A549 (cell line): ENCODE results near the gene RPL18. TPM values are rescaled to one million over a fixed set of nuclear protein-coding genes. Genes with fewer than 3 reads are reported as not detected.
A peak's percentile ranks its signal among the peaks of the same experiment; 100 is the strongest.

Experiments
- ATAC-seq, 2 experiments: fragments of 200-7000 bp in 1 of 2; fragments of >200 bp in 1 of 2; cut with Nextera tagmentation in 1 of 2; cut with Tn5 transposase in 1 of 2; 3 replicates each; pipeline versions ENCODE4 v1.8.0 to v1.9.1; 2018 to 2020; ENCODE audit warnings: mild to moderate bottlenecking in 1 of 2, moderate library complexity in 1 of 2
- CTCF ChIA-PET: fragments of 300-600 bp; sonication (Branson Sonifier 250); formaldehyde crosslinking; extraction: SDS; loops from one replicate; lab custom pipeline; 2021; ENCODE audit warnings: antibody characterized with exemption, inconsistent platforms; lab: Yijun Ruan, JAX
- POLR2A ChIA-PET: fragments of 350-600 bp; formaldehyde crosslinking; extraction: SDS; loops from one replicate; lab custom pipeline; 2021; ENCODE audit warnings: antibody characterized with exemption, inconsistent platforms; lab: Yijun Ruan, JAX
- DNase-seq, 2 experiments: peaks; one replicate each; pipeline versions ENCODE4 v3.0.0 to v3.0.0-alpha.2; 2011 to 2016; ENCODE audit warnings: low read depth in 1 of 2, low spot score in 1 of 2
- FAIRE-seq: peaks from 2 replicates; lab custom pipeline; 2011; peaks lifted over from hg19 to GRCh38; lab: Jason Lieb, UNC
- H3K27ac ChIP-seq, 2 experiments: fragments of >200 bp; sonication (Bioruptor Twin); formaldehyde crosslinking; 3 replicates each; pipeline ENCODE4 v1.5.1; 2016 to 2017
- H3K4me1 ChIP-seq: fragments of >200 bp; sonication (Bioruptor Twin); formaldehyde crosslinking; 3 replicates; pipeline ENCODE4 v1.6.1; 2016
- H3K4me2 ChIP-seq: fragments of >200 bp; sonication (Bioruptor Twin); formaldehyde crosslinking; 3 replicates; pipeline ENCODE4 v1.6.1; 2016
- H3K4me3 ChIP-seq: fragments of >200 bp; sonication (Bioruptor Twin); formaldehyde crosslinking; 3 replicates; pipeline ENCODE4 v1.5.1; 2016
- H3K9me3 ChIP-seq: fragments of >200 bp; sonication (Bioruptor Twin); formaldehyde crosslinking; 3 replicates; pipeline ENCODE4 v1.6.1; 2016
- BHLHE40 ChIP-seq: IDR thresholded peaks from 2 replicates; pipeline ENCODE4 v1.6.1; 2012; ENCODE audit warnings: low read depth, low read length, inconsistent platforms
- CBX2 ChIP-seq: fragments of 200-600 bp; sonication (generic); IDR thresholded peaks from 2 replicates; pipeline ENCODE4 v1.6.1; 2016; ENCODE audit warnings: low read depth, mild to moderate bottlenecking, borderline replicate concordance
- CBX8 ChIP-seq: fragments of 200-600 bp; sonication (generic); IDR thresholded peaks from 2 replicates; pipeline ENCODE4 v1.6.1; 2016
- EHF ChIP-seq: fragments of 250-450 bp; sonication (Bioruptor Pico); IDR thresholded peaks from 2 replicates; pipeline ENCODE4 v1.5.0; 2020; ENCODE audit warnings: mild to moderate bottlenecking
- EHMT2 ChIP-seq: fragments of 200-600 bp; sonication (generic); IDR thresholded peaks from 2 replicates; pipeline ENCODE4 v1.6.1; 2016; ENCODE audit warnings: antibody characterized with exemption, low read depth, mild to moderate bottlenecking, moderate library complexity
- EP300 ChIP-seq, 2 experiments: fragments of >200 bp; sonication (Bioruptor Twin); formaldehyde crosslinking; IDR thresholded peaks; 2 replicates in 1 of 2; 3 replicates in 1 of 2; pipeline ENCODE4 v1.6.1; 2016 to 2017
- FOSB ChIP-seq: fragments of 250-450 bp; sonication (Bioruptor Pico); IDR thresholded peaks from 2 replicates; pipeline ENCODE4 v1.5.0; 2020; ENCODE audit warnings: mild to moderate bottlenecking, moderate library complexity
- FOSL2 ChIP-seq, 2 experiments: fragments of 450-650 bp in 1 of 2; fragments of >200 bp in 1 of 2; sonication (Bioruptor Twin) in 1 of 2; formaldehyde crosslinking; IDR thresholded peaks; 2 replicates each; pipeline versions ENCODE4 v1.5.0 to v1.6.1; 2016 to 2020; ENCODE audit warnings: mild to moderate bottlenecking in 1 of 2, moderate library complexity in 1 of 2
- FOXS1 ChIP-seq: fragments of 250-450 bp; sonication (Bioruptor Pico); IDR thresholded peaks from 2 replicates; pipeline ENCODE4 v1.5.0; 2020; ENCODE audit warnings: mild to moderate bottlenecking, moderate library complexity
- HEYL ChIP-seq: fragments of 250-450 bp; sonication (Bioruptor Pico); IDR thresholded peaks from 2 replicates; pipeline ENCODE4 v1.8.0; 2021; ENCODE audit warnings: mild to moderate bottlenecking, moderate library complexity
- HOXA7 ChIP-seq: fragments of 250-450 bp; sonication (Bioruptor Pico); IDR thresholded peaks from 2 replicates; pipeline ENCODE4 v1.5.0; 2020; ENCODE audit warnings: mild to moderate bottlenecking, moderate library complexity
- HOXB13 ChIP-seq: fragments of 250-450 bp; sonication (Bioruptor Pico); IDR thresholded peaks from 2 replicates; pipeline ENCODE4 v1.5.0; 2020; ENCODE audit warnings: low read depth, mild to moderate bottlenecking, moderate library complexity
- JUN ChIP-seq, 2 experiments: fragments of >200 bp; sonication (Bioruptor Twin); formaldehyde crosslinking; IDR thresholded peaks; 2 replicates in 1 of 2; 3 replicates in 1 of 2; pipeline ENCODE4 v1.6.1; 2016 to 2017
- JUNB ChIP-seq: fragments of >200 bp; sonication (Bioruptor Twin); formaldehyde crosslinking; IDR thresholded peaks from 2 replicates; pipeline ENCODE4 v1.6.1; 2016
- KDM1A ChIP-seq: fragments of 200-600 bp; sonication (generic); IDR thresholded peaks from 2 replicates; pipeline ENCODE4 v1.6.1; 2016; ENCODE audit warnings: low read depth, mild to moderate bottlenecking
- MAZ ChIP-seq: fragments of 150-350 bp; IDR thresholded peaks from 2 replicates; pipeline ENCODE4 v1.6.1; 2014; ENCODE audit warnings: antibody characterized with exemption, low read depth, low read length, borderline replicate concordance
- NFE2L2 ChIP-seq: fragments of 150-350 bp; conservative IDR thresholded peaks from 2 replicates; pipeline ENCODE4 v1.6.1; 2014; ENCODE audit warnings: low read length
- NPAS2 ChIP-seq: fragments of 250-450 bp; sonication (Bioruptor Pico); IDR thresholded peaks from 2 replicates; pipeline ENCODE4 v1.8.0; 2022; ENCODE audit warnings: mild to moderate bottlenecking, moderate library complexity, borderline replicate concordance
- NR3C1 ChIP-seq: fragments of >200 bp; sonication (Bioruptor Twin); formaldehyde crosslinking; IDR thresholded peaks from 3 replicates; pipeline ENCODE4 v1.6.1; 2017
- POLR2A ChIP-seq: IDR thresholded peaks from 2 replicates; pipeline ENCODE4 v1.6.1; 2012; ENCODE audit warnings: mild to moderate bottlenecking, low read length
- POLR2AphosphoS2 ChIP-seq: conservative IDR thresholded peaks from 2 replicates; pipeline ENCODE4 v1.6.1; 2012; ENCODE audit warnings: low read length, improper control_type of control experiment, inconsistent platforms
- RAD21 ChIP-seq, 2 experiments: fragments of >200 bp in 1 of 2; sonication (Bioruptor Twin) in 1 of 2; formaldehyde crosslinking in 1 of 2; IDR thresholded peaks in 1 of 2; conservative IDR thresholded peaks in 1 of 2; 2 replicates in 1 of 2; 3 replicates in 1 of 2; pipeline ENCODE4 v1.6.1; 2012 to 2018; ENCODE audit warnings: inconsistent platforms in 1 of 2
- RFX5 ChIP-seq: fragments of 450-650 bp; IDR thresholded peaks from 2 replicates; pipeline ENCODE4 v1.7.1; 2014; ENCODE audit warnings: antibody characterized with exemption, mild to moderate bottlenecking, moderate library complexity
- RNF2 ChIP-seq: fragments of 200-600 bp; sonication (generic); IDR thresholded peaks from 2 replicates; pipeline ENCODE4 v1.6.1; 2016; ENCODE audit warnings: low read depth, mild to moderate bottlenecking, antibody characterized with exemption, moderate library complexity, borderline replicate concordance
- ZC3H11A ChIP-seq: fragments of 450-650 bp; IDR thresholded peaks from 2 replicates; pipeline ENCODE4 v1.6.1; 2014; ENCODE audit warnings: antibody characterized with exemption, mild to moderate bottlenecking
- ZFP36 ChIP-seq: fragments of 450-650 bp; IDR thresholded peaks from 2 replicates; pipeline ENCODE4 v1.6.1; 2014; ENCODE audit warnings: borderline replicate concordance; ENCODE audit not compliant: partially characterized antibody
- ZNF302 ChIP-seq: fragments of 250-450 bp; sonication (Bioruptor Pico); IDR thresholded peaks from 2 replicates; pipeline ENCODE4 v1.9.0; 2021; ENCODE audit warnings: inconsistent platforms, mild to moderate bottlenecking, moderate library complexity
- whole genome bisulfite sequencing: methylation state at CpG from one replicate; pipeline ENCODE4 v1.1.6; 2017; ENCODE audit errors: missing lambda C conversion rate; 5-methylcytosine and 5-hydroxymethylcytosine counted together
- polyA plus RNA-seq, 4 experiments: library from polyadenylated mRNA; depleted of rRNA in 3 of 4; stranded (reverse); fragments of >200 nt; fragmentation: RNase III in 1 of 4; extraction: RNeasy Plus Mini Kit Qiagen cat#74134 plus additional on column Dnase treatment in 1 of 4; gene quantifications; 2 replicates in 3 of 4; 3 replicates in 1 of 4; pipeline ENCODE4 v1.2.3, GENCODE V29; 2011 to 2017
- TF ChIP-seq, protein P1 (sequence below): fragments of >200 bp; sonication (Bioruptor Twin); formaldehyde crosslinking; IDR thresholded peaks from 2 replicates; pipeline ENCODE4 v1.6.1; 2016
- TF ChIP-seq, protein P2 (sequence below): fragments of >200 bp; sonication (Bioruptor Twin); formaldehyde crosslinking; IDR thresholded peaks from 3 replicates; pipeline ENCODE4 v1.6.1; 2016
- TF ChIP-seq, protein P3 (sequence below): IDR thresholded peaks from 2 replicates; pipeline ENCODE4 v1.6.1; 2012
- TF ChIP-seq, protein P4 (sequence below): IDR thresholded peaks from 2 replicates; pipeline ENCODE4 v1.6.1; 2012
- TF ChIP-seq, protein P5 (sequence below): fragments of >200 bp; sonication (Bioruptor Twin); formaldehyde crosslinking; IDR thresholded peaks from 3 replicates; pipeline ENCODE4 v1.5.1; 2016

Gene RPL18
- polyA plus RNA-seq, 2 of the 4 experiments (the other 2 are of a cell fraction), result 1,780 to 2,696 TPM

DNA sequence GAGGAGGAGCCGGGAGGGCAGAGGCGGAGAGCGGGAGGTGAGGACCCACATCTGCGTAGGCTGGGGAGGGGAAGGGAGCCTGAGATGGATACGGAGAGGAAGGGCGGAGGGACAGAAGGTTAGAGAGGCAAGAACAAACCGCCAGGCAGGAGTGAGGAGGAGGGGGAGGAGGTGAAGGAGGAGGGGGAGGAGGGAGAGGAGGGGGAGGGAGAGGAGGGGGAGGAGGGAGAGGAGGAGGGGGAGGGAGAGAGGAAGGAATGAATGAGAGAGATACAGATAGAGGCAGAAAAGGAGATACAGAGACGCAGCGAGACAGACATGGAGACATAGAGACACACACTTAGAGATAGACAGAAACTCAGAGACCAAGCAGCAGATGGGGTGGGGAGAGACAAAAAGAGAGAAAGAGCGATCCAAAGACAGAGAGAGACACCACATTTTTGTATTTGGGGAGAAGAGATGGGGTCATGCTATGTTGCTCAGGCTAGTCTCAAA is 27.8 kb upstream of the RPL18 start:
- no peak for DNase-seq
- ATAC-seq, result no peak
- Histone ChIP-seq H3K4me3 (peak overlapping the region; percentile 54), H3K4me2 (peak overlapping the region; percentile 94), H3K27ac (peak overlapping the region; percentile 87 to 88), H3K4me1 (peaks cover 18% of the 10 kb centered on the region; the same call in 2 of the 3 replicates), H3K9me3 (no peaks in the 10 kb centered on the region)
- ChIA-PET CTCF (interaction anchor here (0.8 to 2.6 kb wide), 22 partner anchors 13 to 324 kb away, joined by 3 to 39 read pairs (median 5); partner anchors contain the start of genes FUT2 and HSD17B14), POLR2A (interaction anchor here (1.0 to 3.1 kb wide), 4 partner anchors 20 to 189 kb away, joined by 3 to 15 read pairs (median 4); no protein-coding TSS in a partner anchor)
- 13% methylated on average over 9 of the region's 10 CpGs for WGBS
- peak; percentile 22; the same call in 1 of the 2 replicates for TF ChIP-seq POLR2A
- no peak for TF ChIP-seq EHMT2
- no peak for FAIRE-seq

DNA sequence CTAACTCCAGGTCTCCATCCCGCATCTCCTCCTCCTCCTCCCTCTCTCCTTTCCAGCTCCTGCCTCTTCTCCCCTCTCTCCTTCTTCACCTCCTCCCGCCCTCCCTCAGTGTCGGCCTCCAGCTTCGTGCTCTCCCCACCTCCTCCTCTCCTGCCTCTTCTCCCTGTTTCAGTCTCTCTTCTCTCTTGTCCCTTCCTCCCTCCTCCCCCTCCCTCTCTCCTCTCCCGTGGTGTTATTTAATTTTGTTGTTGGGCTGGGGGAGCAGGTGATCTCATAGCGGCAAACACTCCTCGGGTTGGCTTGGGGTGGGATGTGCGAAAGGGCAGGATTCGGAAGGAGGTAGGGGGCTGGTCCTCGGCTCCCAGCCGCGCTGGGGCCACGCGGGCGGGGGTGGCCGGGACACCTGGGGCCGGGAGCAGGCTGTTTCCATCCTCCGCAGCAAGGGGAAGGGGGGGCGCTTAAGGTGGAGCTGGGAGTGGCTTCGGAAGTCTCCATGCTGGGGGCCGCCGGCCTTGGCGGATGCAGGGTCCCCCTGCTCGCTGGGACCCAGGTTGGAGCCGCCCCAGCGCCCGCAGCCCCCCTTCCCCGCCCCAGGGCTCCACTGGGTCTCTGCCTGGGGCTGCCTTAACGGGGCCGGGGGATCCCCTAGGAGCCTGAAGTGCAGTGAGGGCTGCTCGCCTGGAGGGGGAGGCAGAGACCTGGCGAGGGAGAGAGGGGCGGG is 27.2 kb upstream of the RPL18 start, which contains the start of gene CA11:
CA11 (minus strand) TSS at position 187 of the 721 bp plus-strand sequence. CDS start 555 bp downstream, outside the sequence.
- WGBS, result 5% methylated on average over 8 of the region's 33 CpGs
- H3K4me2 ChIP-seq, result peak within 1 kb of the TSS; percentile 94
- DNase-seq (peak; percentile 91 to 97), FAIRE-seq (no peak), ATAC-seq (peak; percentile 85 to 90)
- peak within 1 kb of the TSS; percentile 54 for H3K4me3 ChIP-seq
- H3K9me3 ChIP-seq, result no peaks in the 10 kb centered on the region
- peaks cover 18% of the 10 kb centered on the region; the same call in 2 of the 3 replicates for H3K4me1 ChIP-seq
- H3K27ac ChIP-seq, result peak within 1 kb of the TSS; percentile 87 to 88
- CTCF ChIA-PET, result interaction anchor here (0.5 to 3.5 kb wide), 58 partner anchors 8 to 348 kb away, joined by 3 to 39 read pairs (median 4); partner anchors contain the start of genes FUT1, FUT2, HSD17B14 and IZUMO1
- POLR2A ChIA-PET, result interaction anchor here (1.0 to 3.1 kb wide), 9 partner anchors 12 to 315 kb away, joined by 3 to 15 read pairs (median 4); partner anchors contain the start of genes PPP1R15A, RPL18 and SPHK2
- TF ChIP-seq FOSB (CRISPR knock-in tag) (no peak), ZFP36 (no peak), ZC3H11A (no peak), RAD21 (conservative IDR thresholded peaks at IDR 0.05 in 1 of 2, IDR thresholded peaks at IDR 0.05 in 1 of 2) (peak; percentile 97 to 98), CBX2 (no peak), POLR2AphosphoS2 (no peak), RNF2 (no peak; the same call in 1 of the 2 replicates), HOXA7 (CRISPR knock-in tag) (no peak), FOSL2 (IDR thresholded peaks at IDR 0.05) (no peak), FOSL2 (CRISPR knock-in tag; IDR thresholded peaks at IDR 0.05) (no peak), NFE2L2 (no peak), CBX8 (no peak), ZNF302 (no peak), NR3C1 (no peak), HOXB13 (CRISPR knock-in tag) (peak; percentile 48), POLR2A (no peak; the same call in 1 of the 2 replicates), MAZ (peak; percentile 72; the same call in 1 of the 2 replicates), JUNB (no peak), RFX5 (no peak), BHLHE40 (no peak), EHF (no peak), EP300 (IDR thresholded peaks at IDR 0.05) (no peak), FOXS1 (CRISPR knock-in tag) (no peak), KDM1A (0 out of 2 replicates have a peak, but pooled peaks have one; percentile 24), NPAS2 (CRISPR knock-in tag) (no peak), HEYL (CRISPR knock-in tag) (no peak), JUN (IDR thresholded peaks at IDR 0.05) (peak in 1 of 2 experiments; percentile 73; a peak in 3 of 5 replicates)
- TF ChIP-seq, protein P1, sequence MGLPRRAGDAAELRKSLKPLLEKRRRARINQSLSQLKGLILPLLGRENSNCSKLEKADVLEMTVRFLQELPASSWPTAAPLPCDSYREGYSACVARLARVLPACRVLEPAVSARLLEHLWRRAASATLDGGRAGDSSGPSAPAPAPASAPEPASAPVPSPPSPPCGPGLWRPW, result no peak
- TF ChIP-seq, protein P2, sequence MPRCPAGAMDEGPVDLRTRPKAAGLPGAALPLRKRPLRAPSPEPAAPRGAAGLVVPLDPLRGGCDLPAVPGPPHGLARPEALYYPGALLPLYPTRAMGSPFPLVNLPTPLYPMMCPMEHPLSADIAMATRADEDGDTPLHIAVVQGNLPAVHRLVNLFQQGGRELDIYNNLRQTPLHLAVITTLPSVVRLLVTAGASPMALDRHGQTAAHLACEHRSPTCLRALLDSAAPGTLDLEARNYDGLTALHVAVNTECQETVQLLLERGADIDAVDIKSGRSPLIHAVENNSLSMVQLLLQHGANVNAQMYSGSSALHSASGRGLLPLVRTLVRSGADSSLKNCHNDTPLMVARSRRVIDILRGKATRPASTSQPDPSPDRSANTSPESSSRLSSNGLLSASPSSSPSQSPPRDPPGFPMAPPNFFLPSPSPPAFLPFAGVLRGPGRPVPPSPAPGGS, result 0 out of 3 replicates have a peak, but pooled peaks have one; percentile 24
- TF ChIP-seq, protein P3, sequence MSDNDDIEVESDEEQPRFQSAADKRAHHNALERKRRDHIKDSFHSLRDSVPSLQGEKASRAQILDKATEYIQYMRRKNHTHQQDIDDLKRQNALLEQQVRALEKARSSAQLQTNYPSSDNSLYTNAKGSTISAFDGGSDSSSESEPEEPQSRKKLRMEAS, result peak; percentile 93
- TF ChIP-seq, protein P4, sequence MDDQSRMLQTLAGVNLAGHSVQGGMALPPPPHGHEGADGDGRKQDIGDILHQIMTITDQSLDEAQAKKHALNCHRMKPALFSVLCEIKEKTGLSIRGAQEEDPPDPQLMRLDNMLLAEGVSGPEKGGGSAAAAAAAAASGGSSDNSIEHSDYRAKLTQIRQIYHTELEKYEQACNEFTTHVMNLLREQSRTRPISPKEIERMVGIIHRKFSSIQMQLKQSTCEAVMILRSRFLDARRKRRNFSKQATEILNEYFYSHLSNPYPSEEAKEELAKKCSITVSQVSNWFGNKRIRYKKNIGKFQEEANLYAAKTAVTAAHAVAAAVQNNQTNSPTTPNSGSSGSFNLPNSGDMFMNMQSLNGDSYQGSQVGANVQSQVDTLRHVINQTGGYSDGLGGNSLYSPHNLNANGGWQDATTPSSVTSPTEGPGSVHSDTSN, result peak; percentile 15; the same call in 1 of the 2 replicates
- TF ChIP-seq, protein P5, sequence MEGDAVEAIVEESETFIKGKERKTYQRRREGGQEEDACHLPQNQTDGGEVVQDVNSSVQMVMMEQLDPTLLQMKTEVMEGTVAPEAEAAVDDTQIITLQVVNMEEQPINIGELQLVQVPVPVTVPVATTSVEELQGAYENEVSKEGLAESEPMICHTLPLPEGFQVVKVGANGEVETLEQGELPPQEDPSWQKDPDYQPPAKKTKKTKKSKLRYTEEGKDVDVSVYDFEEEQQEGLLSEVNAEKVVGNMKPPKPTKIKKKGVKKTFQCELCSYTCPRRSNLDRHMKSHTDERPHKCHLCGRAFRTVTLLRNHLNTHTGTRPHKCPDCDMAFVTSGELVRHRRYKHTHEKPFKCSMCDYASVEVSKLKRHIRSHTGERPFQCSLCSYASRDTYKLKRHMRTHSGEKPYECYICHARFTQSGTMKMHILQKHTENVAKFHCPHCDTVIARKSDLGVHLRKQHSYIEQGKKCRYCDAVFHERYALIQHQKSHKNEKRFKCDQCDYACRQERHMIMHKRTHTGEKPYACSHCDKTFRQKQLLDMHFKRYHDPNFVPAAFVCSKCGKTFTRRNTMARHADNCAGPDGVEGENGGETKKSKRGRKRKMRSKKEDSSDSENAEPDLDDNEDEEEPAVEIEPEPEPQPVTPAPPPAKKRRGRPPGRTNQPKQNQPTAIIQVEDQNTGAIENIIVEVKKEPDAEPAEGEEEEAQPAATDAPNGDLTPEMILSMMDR, result peak; percentile 90
